Spleen (tissue), 11 donors: ENCODE data around the gene DUSP16. TPM values are rescaled to one million over a fixed set of nuclear protein-coding genes. Genes with fewer than 3 reads are reported as not detected.

Experiments used
- DNase-seq: peaks from one replicate; pipeline ENCODE4 v3.0.0-alpha.2; 2020
- H3K27ac ChIP-seq, 8 donors: fragments of 200-600 bp; sonication (generic) in 7 of 8; 1 replicate in 4 of 8; 2 replicates in 4 of 8; pipeline versions ENCODE4 v1.5.0 to v1.8.0; 2016 to 2021; ENCODE audit warnings: inconsistent platforms in 4 of 8, mild to moderate bottlenecking in 4 of 8, moderate library complexity in 1 of 8
- H3K27me3 ChIP-seq, 7 donors: fragments of 200-600 bp; sonication (generic) in 6 of 7; replicated peaks in 1 of 7; 1 replicate in 4 of 7; 2 replicates in 3 of 7; pipeline versions ENCODE4 v1.5.0 to v1.8.0; 2016 to 2021; ENCODE audit warnings: inconsistent platforms in 3 of 7, mild to moderate bottlenecking in 1 of 7
- H3K36me3 ChIP-seq, 6 donors: fragments of 200-600 bp; sonication (generic) in 5 of 6; 1 replicate in 4 of 6; 2 replicates in 2 of 6; pipeline versions ENCODE4 v1.5.0 to v1.8.0; 2016 to 2021; ENCODE audit warnings: inconsistent platforms in 2 of 6
- H3K4me1 ChIP-seq, 6 donors: fragments of 200-600 bp; sonication (generic) in 5 of 6; 1 replicate in 3 of 6; 2 replicates in 3 of 6; pipeline versions ENCODE4 v1.5.0 to v1.8.0; 2016 to 2021; ENCODE audit warnings: inconsistent platforms in 3 of 6
- H3K4me3 ChIP-seq, 8 donors: fragments of 200-600 bp; sonication (generic) in 7 of 8; 1 replicate in 4 of 8; 2 replicates in 4 of 8; pipeline versions ENCODE4 v1.5.0 to v1.8.0; 2016 to 2021; ENCODE audit warnings: inconsistent platforms in 4 of 8, mild to moderate bottlenecking in 4 of 8, moderate library complexity in 2 of 8
- H3K9me3 ChIP-seq, 8 donors: fragments of 200-600 bp; sonication (generic) in 7 of 8; 1 replicate in 4 of 8; 2 replicates in 4 of 8; pipeline versions ENCODE4 v1.5.0 to v1.8.0; 2016 to 2021; ENCODE audit warnings: inconsistent platforms in 4 of 8
- POLR2A ChIP-seq, 3 donors: fragments of 450-650 bp; IDR thresholded peaks; one replicate each; pipeline ENCODE4 v1.5.1; 2017; ENCODE audit warnings: antibody characterized with exemption in 3 of 3, mild to moderate bottlenecking in 1 of 3
- POLR2AphosphoS5 ChIP-seq, 3 donors: sonication (generic); formaldehyde crosslinking; IDR thresholded peaks; one replicate each; pipeline ENCODE4 v1.5.1; 2017; ENCODE audit warnings: antibody characterized with exemption in 3 of 3
- WGBS, 5 donors: extraction: QIAGEN DNeasy Blood & Tissue Kit in 3 of 5; methylation state at CpG; one replicate each; pipeline versions ENCODE4 v1.1.5 to v1.1.7; 2013 to 2018; 5-methylcytosine and 5-hydroxymethylcytosine counted together
- intact Hi-C: fragments of 100-400 bp; cut with DNase I; formaldehyde crosslinking; loops from one replicate; pipeline ENCODE4 v1.15.0; 2023; ENCODE audit warnings: low total_unique reads
- polyA plus RNA-seq, 3 donors: library from polyadenylated mRNA; stranded (reverse); fragments of 200-250 nt; gene quantifications; one replicate each; pipeline ENCODE4 v1.2.1, GENCODE V29; 2013
- total RNA-seq, 7 donors: library from RNA; depleted of rRNA in 3 of 7; stranded (reverse); fragments of >200 nt in 3 of 7; fragmentation: NEBNext Ultra II Directional in 4 of 7; extraction: Animal tissue kit (Norgen Biotek cat#: 25700) in 4 of 7; gene quantifications; one replicate each; pipeline versions ENCODE4 v1.1.0 to v1.2.1, GENCODE V29; 2016 to 2021
- TF ChIP-seq, protein P1 (sequence below), 11 experiments: fragments of 200-600 bp in 7 of 11; fragments of 450-650 bp in 4 of 11; sonication (generic) in 4 of 11; IDR thresholded peaks in 8 of 11; conservative IDR thresholded peaks in 3 of 11; 1 replicate in 7 of 11; 2 replicates in 4 of 11; pipeline versions ENCODE4 v1.4.0 to v1.8.0; 2016 to 2021; ENCODE audit warnings: antibody characterized with exemption in 11 of 11, inconsistent platforms in 4 of 11, mild to moderate bottlenecking in 1 of 11
- donor health status: healthy with polysubstance abuse.
- donor health status: DM: no; HTN: no; CAD: no; lungs with moderate emphysema.
- donor health status: DM: no; HTN: no; CAD: no.
- donor health status: Bipolar disorder and iron deficiency.
- donor health status: healthy.
- donor health status: DM: no; HTN: no; CAD: no.
- donor health status: DM: yes; HTN: yes; CAD: no.

DUSP16 gene
- total and polyA plus RNA-seq, 10 donors, result 2.2 to 43.7 (median 20.8) TPM

DNA sequence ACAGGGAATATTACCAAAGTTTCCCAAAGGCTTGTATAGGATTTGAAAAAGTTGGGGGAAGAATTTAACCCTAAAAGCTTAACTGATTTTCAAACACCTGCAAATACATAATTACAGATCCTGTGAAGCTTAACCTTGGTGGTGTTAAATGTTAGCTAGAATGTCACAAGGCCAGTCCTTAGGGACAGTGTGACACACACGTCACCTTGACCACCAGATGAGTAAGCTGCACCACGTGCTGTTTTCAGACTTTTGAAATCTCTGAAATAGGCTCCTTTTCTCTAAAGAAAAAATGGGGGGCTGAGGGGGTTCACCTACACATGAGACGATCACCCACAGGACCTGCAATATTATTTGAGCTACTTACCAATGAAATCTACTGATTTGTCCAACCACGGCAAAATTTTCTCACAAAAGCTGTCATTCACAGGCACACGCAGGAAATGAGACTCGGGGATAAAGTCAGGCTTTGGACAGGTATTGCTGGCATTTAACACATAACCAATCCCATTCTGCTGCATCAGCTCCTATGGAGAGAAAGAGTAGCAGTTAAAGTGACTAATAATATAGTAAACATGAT is 75.9 kb downstream of the DUSP16 start:
- intact Hi-C loops, result no loop called here
- Histone ChIP-seq H3K4me1 (peaks cover 0 to 31% (median 8%) of the 10 kb centered on the region in 6 donors), H3K27me3 (no peaks in the 10 kb centered on the region), H3K27ac (peak overlapping the region in 4 of 8 donors; percentile 2 to 19 (median 10)), H3K4me3 (no peak overlapping the region), H3K9me3 (no peaks in the 10 kb centered on the region), H3K36me3 (peaks cover 0 to 42% (median 7%) of the 10 kb centered on the region in 6 donors)
- 68 to 82% (median 74%) methylated on average over 6 of the region's 6 CpGs for WGBS, 5 donors
- no peak for TF ChIP-seq POLR2A (IDR thresholded peaks at IDR 0.05)
- no peak for TF ChIP-seq POLR2AphosphoS5 (IDR thresholded peaks at IDR 0.05)
- TF ChIP-seq, protein P1, sequence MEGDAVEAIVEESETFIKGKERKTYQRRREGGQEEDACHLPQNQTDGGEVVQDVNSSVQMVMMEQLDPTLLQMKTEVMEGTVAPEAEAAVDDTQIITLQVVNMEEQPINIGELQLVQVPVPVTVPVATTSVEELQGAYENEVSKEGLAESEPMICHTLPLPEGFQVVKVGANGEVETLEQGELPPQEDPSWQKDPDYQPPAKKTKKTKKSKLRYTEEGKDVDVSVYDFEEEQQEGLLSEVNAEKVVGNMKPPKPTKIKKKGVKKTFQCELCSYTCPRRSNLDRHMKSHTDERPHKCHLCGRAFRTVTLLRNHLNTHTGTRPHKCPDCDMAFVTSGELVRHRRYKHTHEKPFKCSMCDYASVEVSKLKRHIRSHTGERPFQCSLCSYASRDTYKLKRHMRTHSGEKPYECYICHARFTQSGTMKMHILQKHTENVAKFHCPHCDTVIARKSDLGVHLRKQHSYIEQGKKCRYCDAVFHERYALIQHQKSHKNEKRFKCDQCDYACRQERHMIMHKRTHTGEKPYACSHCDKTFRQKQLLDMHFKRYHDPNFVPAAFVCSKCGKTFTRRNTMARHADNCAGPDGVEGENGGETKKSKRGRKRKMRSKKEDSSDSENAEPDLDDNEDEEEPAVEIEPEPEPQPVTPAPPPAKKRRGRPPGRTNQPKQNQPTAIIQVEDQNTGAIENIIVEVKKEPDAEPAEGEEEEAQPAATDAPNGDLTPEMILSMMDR (IDR thresholded peaks at IDR 0.05 in 8 of 11, conservative IDR thresholded peaks at IDR 0.05 in 3 of 11), result no peak
- no peak for DNase-seq

DNA sequence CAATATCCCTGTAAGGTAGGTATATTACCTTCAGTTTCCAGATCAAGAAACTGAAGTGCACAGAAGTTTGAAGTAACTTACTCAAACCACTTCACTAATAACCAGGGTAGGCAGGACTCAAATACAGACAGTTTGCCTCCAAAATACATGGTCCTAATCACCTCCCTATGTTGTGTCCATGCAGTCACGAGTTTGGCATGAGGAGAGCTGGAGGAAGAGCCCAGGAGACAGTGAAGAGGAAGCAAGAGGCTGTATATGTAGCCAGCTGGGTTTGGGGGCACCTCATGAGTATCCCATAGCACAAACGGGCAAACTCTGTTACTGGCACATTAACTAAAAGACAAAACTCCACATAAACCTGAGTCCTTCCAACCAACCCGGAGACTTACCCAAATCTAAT is 79.2 kb downstream of the DUSP16 start:
- peak overlapping the region in 7 of 8 donors; percentile 58 to 83 (median 76) for H3K27ac ChIP-seq
- 72 to 93% (median 81%) methylated on average over 3 of the region's 3 CpGs for WGBS, 5 donors
- peaks cover 0 to 68% (median 17%) of the 10 kb centered on the region in 6 donors for H3K36me3 ChIP-seq

DNA sequence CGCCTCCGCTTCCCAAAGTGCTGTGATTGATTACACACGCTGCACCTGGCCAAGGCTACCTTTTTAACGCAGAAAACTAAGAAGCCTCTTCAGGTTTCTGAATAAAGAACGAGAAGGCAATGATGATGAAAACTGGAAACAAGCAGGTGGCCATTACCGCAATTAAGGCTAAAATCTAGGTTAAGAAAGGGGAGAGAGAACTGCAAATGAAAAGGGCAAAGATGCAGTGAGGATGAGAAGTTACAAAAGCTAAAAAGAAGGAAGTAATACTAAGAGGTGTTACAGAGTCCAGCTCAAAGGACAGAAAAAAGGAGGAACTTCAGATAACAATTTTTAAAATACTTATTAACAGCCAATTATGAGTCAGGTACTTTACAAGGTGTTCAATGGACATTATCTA is 79.7 kb downstream of the DUSP16 start:
- DNase-seq, result no peak
- H3K9me3 ChIP-seq, result no peaks in the 10 kb centered on the region
- H3K4me3 ChIP-seq, result peak overlapping the region in 1 of 8 donors; percentile 35
- H3K4me1 ChIP-seq, result peaks cover 0 to 35% (median 8%) of the 10 kb centered on the region in 6 donors
- no peaks in the 10 kb centered on the region for H3K27me3 ChIP-seq
- intact Hi-C loops, result no loop called here
- peak overlapping the region; percentile 15 to 83 (median 72) for H3K27ac ChIP-seq
- peaks cover 0 to 66% (median 17%) of the 10 kb centered on the region in 6 donors for H3K36me3 ChIP-seq
- no peak for TF ChIP-seq POLR2A (IDR thresholded peaks at IDR 0.05)
- TF ChIP-seq, protein P1 (IDR thresholded peaks at IDR 0.05 in 8 of 11, conservative IDR thresholded peaks at IDR 0.05 in 3 of 11), result no peak
- no peak for TF ChIP-seq POLR2AphosphoS5 (IDR thresholded peaks at IDR 0.05)
- WGBS, 5 donors, result 69 to 90% (median 75%) methylated on average over 6 of the region's 6 CpGs

More for the DNA sequence above, 79.2 kb downstream of the DUSP16 start:
- Histone ChIP-seq H3K4me1 (peaks cover 0 to 35% (median 8%) of the 10 kb centered on the region in 6 donors), H3K4me3 (no peak overlapping the region), H3K27me3 (no peaks in the 10 kb centered on the region), H3K9me3 (no peaks in the 10 kb centered on the region)
- DNase-seq, result no peak
- intact Hi-C loops, result no loop called here
- no peak for TF ChIP-seq POLR2AphosphoS5 (IDR thresholded peaks at IDR 0.05)
- TF ChIP-seq, protein P1 (IDR thresholded peaks at IDR 0.05 in 8 of 11, conservative IDR thresholded peaks at IDR 0.05 in 3 of 11), result no peak
- no peak for TF ChIP-seq POLR2A (IDR thresholded peaks at IDR 0.05)

DNA sequence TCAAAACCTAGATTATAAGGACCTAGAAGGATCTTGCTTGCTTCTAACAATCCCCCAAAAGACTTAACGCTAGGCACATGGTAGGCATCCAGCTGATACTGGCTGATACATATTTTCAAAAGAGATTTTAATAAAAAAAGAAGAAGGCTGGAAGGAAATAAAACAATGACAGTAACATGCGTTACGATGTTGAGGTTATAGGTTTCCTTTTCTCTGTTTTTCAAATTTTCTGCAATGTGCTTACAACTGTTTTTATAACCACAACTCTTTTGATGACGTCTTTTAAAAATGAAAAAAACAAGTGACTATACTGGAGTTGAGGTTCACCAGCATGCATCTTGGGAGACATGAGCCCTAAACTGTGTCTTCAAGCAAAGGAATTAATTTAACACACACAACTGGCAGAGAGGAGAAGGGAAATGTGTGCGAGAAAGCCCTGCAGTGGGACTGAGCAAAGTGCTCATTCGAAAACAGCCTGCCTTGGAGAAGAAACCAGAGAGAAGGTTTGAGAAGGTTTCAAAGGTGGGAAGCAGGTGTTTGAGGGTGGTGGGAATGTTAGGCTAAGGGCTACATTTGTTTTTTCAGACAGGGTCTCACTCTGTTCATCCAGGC is 80.4 kb downstream of the DUSP16 start:
- Histone ChIP-seq H3K36me3 (peaks cover 3 to 73% (median 23%) of the 10 kb centered on the region in 6 donors), H3K4me3 (peak overlapping the region in 1 of 8 donors; percentile 35), H3K27me3 (no peaks in the 10 kb centered on the region), H3K27ac (peak overlapping the region; percentile 15 to 83 (median 72)), H3K9me3 (no peaks in the 10 kb centered on the region), H3K4me1 (peaks cover 0 to 35% (median 8%) of the 10 kb centered on the region in 6 donors)
- DNase-seq, result no peak
- TF ChIP-seq POLR2AphosphoS5 (IDR thresholded peaks at IDR 0.05), result peak in 1 of 3 donors; percentile 58
- no peak for TF ChIP-seq POLR2A (IDR thresholded peaks at IDR 0.05)
- intact Hi-C loops, result no loop called here
- 64 to 77% (median 69%) methylated on average over 6 of the region's 6 CpGs for WGBS, 5 donors
